Measurements from ENCODE around the gene AKAP14. TPM values are rescaled to one million over a fixed set of nuclear protein-coding genes. Genes with fewer than 3 reads are reported as not detected.
"Not testable (repeated sequence)": the region's sequence is repeated elsewhere in the genome, so short reads cannot be mapped to it uniquely, and the experiment has no call there.

The AKAP14 gene
- total RNA-seq, 2 donors from 2014 or later = 1.4 TPM; not detected in 1

- TF ChIP-seq POLR2A (IDR thresholded peaks at IDR 0.05) (peak; percentile 31), CTCF (IDR thresholded peaks at IDR 0.05) (peak in 1 of 4 experiments; percentile 6), POLR2AphosphoS5 (IDR thresholded peaks at IDR 0.05) (peak; percentile 90)
- no peaks in the 10 kb centered on the region for H3K9me3 ChIP-seq
- DNase-seq (ENCODE audit: low spot score) = peak; percentile 69
- H3K27me3 ChIP-seq (replicated peaks; ENCODE audit: insufficient read depth) = no peaks in the 10 kb centered on the region
- 0% methylated on average over 17 of the region's 59 CpGs for WGBS
- intact Hi-C loops (cut with DNase I) = no loop called here
- H3K4me3 ChIP-seq = peak within 1 kb of the TSS; percentile 56 to 57
- peak within 1 kb of the TSS; percentile 82 to 84 for H3K27ac ChIP-seq
- no peaks in the 10 kb centered on the region for H3K36me3 ChIP-seq
- H3K4me1 ChIP-seq (replicated peaks) = no peaks in the 10 kb centered on the region
Observed at GRCh38 chrX:119943185-119943988, 47.7 kb downstream of the AKAP14 start, which contains the start of gene NKAP. Gene NKAP, minus strand, starts transcription at chrX:119943751. Its CDS starts 146 bp downstream, at chrX:119943605.

GRCh38 chrX:119945481-119945880, 49.8 kb downstream of the AKAP14 start:
- no peak overlapping the region for H3K4me3 ChIP-seq
- H3K27me3 ChIP-seq (replicated peaks; ENCODE audit: insufficient read depth) = no peaks in the 10 kb centered on the region
- H3K36me3 ChIP-seq = no peaks in the 10 kb centered on the region
- H3K9me3 ChIP-seq = no peaks in the 10 kb centered on the region
- TF ChIP-seq CTCF (IDR thresholded peaks at IDR 0.05) = no peak
- no peak for TF ChIP-seq POLR2AphosphoS5 (IDR thresholded peaks at IDR 0.05)
- no peak for TF ChIP-seq POLR2A (IDR thresholded peaks at IDR 0.05)
- no peak for DNase-seq (ENCODE audit: low spot score)
- WGBS = 73% methylated on average over 6 of the region's 6 CpGs
- intact Hi-C loops (cut with DNase I) = no loop called here
- H3K27ac ChIP-seq = no peak overlapping the region
- H3K4me1 ChIP-seq (replicated peaks) = no peaks in the 10 kb centered on the region

- Histone ChIP-seq H3K27me3 (replicated peaks; ENCODE audit: insufficient read depth) (no peaks in the 10 kb centered on the region), H3K27ac (no peak overlapping the region), H3K4me3 (no peak overlapping the region), H3K36me3 (no peaks in the 10 kb centered on the region), H3K9me3 (no peaks in the 10 kb centered on the region), H3K4me1 (replicated peaks) (no peaks in the 10 kb centered on the region)
- DNase-seq (ENCODE audit: low spot score) = no peak
- TF ChIP-seq POLR2AphosphoS5 (IDR thresholded peaks at IDR 0.05) (no peak), CTCF (IDR thresholded peaks at IDR 0.05) (no peak), POLR2A (IDR thresholded peaks at IDR 0.05) (no peak)
- intact Hi-C loops (cut with DNase I) = no loop called here
- 96% methylated on average over 5 of the region's 5 CpGs for WGBS
Observed at GRCh38 chrX:119948381-119948780, 52.7 kb downstream of the AKAP14 start.

GRCh38 chrX:119954374-119954773, 58.7 kb downstream of the AKAP14 start:
- WGBS = 79% methylated on average over 3 of the region's 3 CpGs
- no peaks in the 10 kb centered on the region for H3K4me1 ChIP-seq (replicated peaks)
- intact Hi-C loops (cut with DNase I) = no loop called here
- DNase-seq (ENCODE audit: low spot score) = no peak
- H3K4me3 ChIP-seq = no peak overlapping the region
- H3K27me3 ChIP-seq (replicated peaks; ENCODE audit: insufficient read depth) = no peaks in the 10 kb centered on the region
- no peak overlapping the region for H3K27ac ChIP-seq
- no peaks in the 10 kb centered on the region for H3K36me3 ChIP-seq
- no peak for TF ChIP-seq POLR2A (IDR thresholded peaks at IDR 0.05)
- TF ChIP-seq POLR2AphosphoS5 (IDR thresholded peaks at IDR 0.05) = no peak
- TF ChIP-seq CTCF (IDR thresholded peaks at IDR 0.05) = no peak
- no peaks in the 10 kb centered on the region for H3K9me3 ChIP-seq

GRCh38 chrX:119955807-119956570, 60.3 kb downstream of the AKAP14 start:
- DNase-seq (ENCODE audit: low spot score); H3K36me3 ChIP-seq; intact Hi-C loops (cut with DNase I); H3K4me1 ChIP-seq (replicated peaks); H3K27me3 ChIP-seq (replicated peaks; ENCODE audit: insufficient read depth); H3K4me3 ChIP-seq; H3K27ac ChIP-seq; H3K9me3 ChIP-seq: not testable (repeated sequence)
- 83% methylated on average over 20 of the region's 21 CpGs for WGBS
